GM12878 (cell line): ENCODE results near the gene ARHGAP44. TPM values are rescaled to one million over a fixed set of nuclear protein-coding genes. Genes with fewer than 3 reads are reported as not detected.

Experiments
- ATF2 ChIP-seq: IDR thresholded peaks from 2 replicates; pipeline ENCODE4 v1.6.1; 2012; ENCODE audit warnings: low read length, inconsistent platforms
- BMI1 ChIP-seq: fragments of 450-650 bp; IDR thresholded peaks from 2 replicates; pipeline ENCODE4 v1.6.1; 2016; ENCODE audit warnings: mild to moderate bottlenecking, moderate library complexity, borderline replicate concordance
- EED ChIP-seq: sonication (generic); IDR thresholded peaks from 2 replicates; pipeline ENCODE4 v1.6.1; 2016; ENCODE audit warnings: antibody characterized with exemption, low read depth
- NFXL1 ChIP-seq: fragments of 450-650 bp; IDR thresholded peaks from 2 replicates; pipeline ENCODE4 v1.6.1; 2017; ENCODE audit warnings: antibody characterized with exemption, mild to moderate bottlenecking, borderline replicate concordance
- SRF ChIP-seq, 2 experiments: IDR thresholded peaks; 2 replicates each; pipeline ENCODE4 v1.6.1; 2011; ENCODE audit warnings: low read depth in 2 of 2, low read length in 2 of 2, mild to moderate bottlenecking in 1 of 2, moderate library complexity in 1 of 2
- STAT1 ChIP-seq: fragments of 450-650 bp; conservative IDR thresholded peaks from 2 replicates; pipeline ENCODE4 v1.6.1; 2014; ENCODE audit warnings: antibody characterized with exemption, mild to moderate bottlenecking
- polyA plus RNA-seq, 11 experiments: library from polyadenylated mRNA; depleted of rRNA in 4 of 11; unstranded in 6 of 11; stranded (reverse) in 5 of 11; fragments of >200 nt; fragmentation: Nextera tagmentation in 4 of 11; fragmentation: Illumina TruSeq in 1 of 11; extraction: Ambion mirVana in 4 of 11; extraction: Trizol in 1 of 11; gene quantifications; 1 replicate in 1 of 11; 2 replicates in 10 of 11; pipeline versions ENCODE4 v1.2.1 to v1.2.3, GENCODE V29; 2011 to 2016; ENCODE audit warnings: inconsistent platforms in 2 of 11, missing spikeins in 2 of 11, low read depth in 1 of 11
- total RNA-seq, 4 experiments: library from RNA; depleted of rRNA in 3 of 4; stranded (reverse); fragments of >200 nt in 3 of 4; fragmentation: Illumina TruSeq in 1 of 4; extraction: Trizol in 1 of 4; gene quantifications; 2 replicates each; pipeline versions ENCODE4 v1.2.1 to v1.2.3, GENCODE V29; 2013 to 2021
- TF ChIP-seq, protein P1 (sequence below): fragments of 450-650 bp; IDR thresholded peaks from 2 replicates; pipeline ENCODE4 v1.6.1; 2017; ENCODE audit warnings: mild to moderate bottlenecking, moderate library complexity
- TF ChIP-seq, protein P2 (sequence below): fragments of 450-650 bp; IDR thresholded peaks from 2 replicates; pipeline ENCODE4 v1.6.1; 2017; ENCODE audit warnings: mild to moderate bottlenecking, moderate library complexity

ARHGAP44 gene
- total and polyA plus RNA-seq, 10 of the 15 experiments (the other 5 are each of a cell fraction or from before 2014, with no cell fraction given) = 0.11 to 1.2 (median 0.48) TPM

GRCh38 chr17:12808723-12809122, 19.4 kb downstream of the ARHGAP44 start (continued):
- TF ChIP-seq, protein P1, sequence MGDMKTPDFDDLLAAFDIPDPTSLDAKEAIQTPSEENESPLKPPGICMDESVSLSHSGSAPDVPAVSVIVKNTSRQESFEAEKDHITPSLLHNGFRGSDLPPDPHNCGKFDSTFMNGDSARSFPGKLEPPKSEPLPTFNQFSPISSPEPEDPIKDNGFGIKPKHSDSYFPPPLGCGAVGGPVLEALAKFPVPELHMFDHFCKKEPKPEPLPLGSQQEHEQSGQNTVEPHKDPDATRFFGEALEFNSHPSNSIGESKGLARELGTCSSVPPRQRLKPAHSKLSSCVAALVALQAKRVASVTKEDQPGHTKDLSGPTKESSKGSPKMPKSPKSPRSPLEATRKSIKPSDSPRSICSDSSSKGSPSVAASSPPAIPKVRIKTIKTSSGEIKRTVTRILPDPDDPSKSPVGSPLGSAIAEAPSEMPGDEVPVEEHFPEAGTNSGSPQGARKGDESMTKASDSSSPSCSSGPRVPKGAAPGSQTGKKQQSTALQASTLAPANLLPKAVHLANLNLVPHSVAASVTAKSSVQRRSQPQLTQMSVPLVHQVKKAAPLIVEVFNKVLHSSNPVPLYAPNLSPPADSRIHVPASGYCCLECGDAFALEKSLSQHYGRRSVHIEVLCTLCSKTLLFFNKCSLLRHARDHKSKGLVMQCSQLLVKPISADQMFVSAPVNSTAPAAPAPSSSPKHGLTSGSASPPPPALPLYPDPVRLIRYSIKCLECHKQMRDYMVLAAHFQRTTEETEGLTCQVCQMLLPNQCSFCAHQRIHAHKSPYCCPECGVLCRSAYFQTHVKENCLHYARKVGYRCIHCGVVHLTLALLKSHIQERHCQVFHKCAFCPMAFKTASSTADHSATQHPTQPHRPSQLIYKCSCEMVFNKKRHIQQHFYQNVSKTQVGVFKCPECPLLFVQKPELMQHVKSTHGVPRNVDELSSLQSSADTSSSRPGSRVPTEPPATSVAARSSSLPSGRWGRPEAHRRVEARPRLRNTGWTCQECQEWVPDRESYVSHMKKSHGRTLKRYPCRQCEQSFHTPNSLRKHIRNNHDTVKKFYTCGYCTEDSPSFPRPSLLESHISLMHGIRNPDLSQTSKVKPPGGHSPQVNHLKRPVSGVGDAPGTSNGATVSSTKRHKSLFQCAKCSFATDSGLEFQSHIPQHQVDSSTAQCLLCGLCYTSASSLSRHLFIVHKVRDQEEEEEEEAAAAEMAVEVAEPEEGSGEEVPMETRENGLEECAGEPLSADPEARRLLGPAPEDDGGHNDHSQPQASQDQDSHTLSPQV = no peak
- TF ChIP-seq BMI1 = no peak
- no peak for TF ChIP-seq SRF (IDR thresholded peaks at IDR 0.05; ENCODE audit: low read depth in 2 of 2, low read length in 2 of 2)
- no peak for TF ChIP-seq ATF2
- no peak for TF ChIP-seq NFXL1
- TF ChIP-seq STAT1 = no peak
- TF ChIP-seq, protein P2, sequence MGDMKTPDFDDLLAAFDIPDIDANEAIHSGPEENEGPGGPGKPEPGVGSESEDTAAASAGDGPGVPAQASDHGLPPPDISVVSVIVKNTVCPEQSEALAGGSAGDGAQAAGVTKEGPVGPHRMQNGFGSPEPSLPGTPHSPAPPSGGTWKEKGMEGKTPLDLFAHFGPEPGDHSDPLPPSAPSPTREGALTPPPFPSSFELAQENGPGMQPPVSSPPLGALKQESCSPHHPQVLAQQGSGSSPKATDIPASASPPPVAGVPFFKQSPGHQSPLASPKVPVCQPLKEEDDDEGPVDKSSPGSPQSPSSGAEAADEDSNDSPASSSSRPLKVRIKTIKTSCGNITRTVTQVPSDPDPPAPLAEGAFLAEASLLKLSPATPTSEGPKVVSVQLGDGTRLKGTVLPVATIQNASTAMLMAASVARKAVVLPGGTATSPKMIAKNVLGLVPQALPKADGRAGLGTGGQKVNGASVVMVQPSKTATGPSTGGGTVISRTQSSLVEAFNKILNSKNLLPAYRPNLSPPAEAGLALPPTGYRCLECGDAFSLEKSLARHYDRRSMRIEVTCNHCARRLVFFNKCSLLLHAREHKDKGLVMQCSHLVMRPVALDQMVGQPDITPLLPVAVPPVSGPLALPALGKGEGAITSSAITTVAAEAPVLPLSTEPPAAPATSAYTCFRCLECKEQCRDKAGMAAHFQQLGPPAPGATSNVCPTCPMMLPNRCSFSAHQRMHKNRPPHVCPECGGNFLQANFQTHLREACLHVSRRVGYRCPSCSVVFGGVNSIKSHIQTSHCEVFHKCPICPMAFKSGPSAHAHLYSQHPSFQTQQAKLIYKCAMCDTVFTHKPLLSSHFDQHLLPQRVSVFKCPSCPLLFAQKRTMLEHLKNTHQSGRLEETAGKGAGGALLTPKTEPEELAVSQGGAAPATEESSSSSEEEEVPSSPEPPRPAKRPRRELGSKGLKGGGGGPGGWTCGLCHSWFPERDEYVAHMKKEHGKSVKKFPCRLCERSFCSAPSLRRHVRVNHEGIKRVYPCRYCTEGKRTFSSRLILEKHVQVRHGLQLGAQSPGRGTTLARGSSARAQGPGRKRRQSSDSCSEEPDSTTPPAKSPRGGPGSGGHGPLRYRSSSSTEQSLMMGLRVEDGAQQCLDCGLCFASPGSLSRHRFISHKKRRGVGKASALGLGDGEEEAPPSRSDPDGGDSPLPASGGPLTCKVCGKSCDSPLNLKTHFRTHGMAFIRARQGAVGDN = no peak
- TF ChIP-seq EED = no peak
